Activated CD8-positive, alpha-beta memory T cell treated with anti-CD3 and anti-CD28 coated beads, Interleukin-2, amount 50 U/mL, for 1 hour (primary cell): ENCODE measurements around the gene TRIP12.

ENCODE experiments used
- DNase-seq: peaks from one replicate; pipeline ENCODE4 v3.0.0-alpha.2; 2020; ENCODE audit errors: extremely low read depth

Gene TRIP12

DNA sequence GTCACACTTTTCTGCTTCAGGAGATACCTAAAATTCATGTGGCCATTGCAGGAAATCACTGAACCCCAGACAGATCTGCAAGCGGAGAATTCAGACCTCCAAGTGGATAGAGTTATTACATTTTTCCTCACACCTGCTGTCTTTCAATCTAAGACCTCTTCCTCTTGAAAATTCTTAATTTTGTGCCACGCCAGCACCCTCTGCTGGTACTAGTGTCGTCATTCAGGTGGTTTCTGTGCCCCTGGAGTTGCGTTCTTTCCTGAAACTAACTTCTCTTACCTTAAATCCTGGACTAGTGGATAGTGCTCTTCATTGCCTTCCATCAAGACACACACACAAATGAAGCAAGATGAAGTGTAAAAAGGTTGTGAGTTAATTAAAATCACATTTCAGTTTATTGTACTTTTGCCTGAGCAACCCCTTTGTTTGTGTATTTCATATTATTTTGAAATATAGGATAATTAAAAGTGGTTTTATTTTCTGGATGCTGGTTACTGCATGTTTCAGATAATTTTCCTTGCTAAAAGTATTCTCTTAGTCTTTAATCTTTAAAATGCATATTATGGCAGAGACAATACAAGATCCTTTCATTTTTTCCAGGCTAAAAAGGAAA lies 205.8 kb downstream of the TRIP12 start:
- DNase-seq = no peak

DNA sequence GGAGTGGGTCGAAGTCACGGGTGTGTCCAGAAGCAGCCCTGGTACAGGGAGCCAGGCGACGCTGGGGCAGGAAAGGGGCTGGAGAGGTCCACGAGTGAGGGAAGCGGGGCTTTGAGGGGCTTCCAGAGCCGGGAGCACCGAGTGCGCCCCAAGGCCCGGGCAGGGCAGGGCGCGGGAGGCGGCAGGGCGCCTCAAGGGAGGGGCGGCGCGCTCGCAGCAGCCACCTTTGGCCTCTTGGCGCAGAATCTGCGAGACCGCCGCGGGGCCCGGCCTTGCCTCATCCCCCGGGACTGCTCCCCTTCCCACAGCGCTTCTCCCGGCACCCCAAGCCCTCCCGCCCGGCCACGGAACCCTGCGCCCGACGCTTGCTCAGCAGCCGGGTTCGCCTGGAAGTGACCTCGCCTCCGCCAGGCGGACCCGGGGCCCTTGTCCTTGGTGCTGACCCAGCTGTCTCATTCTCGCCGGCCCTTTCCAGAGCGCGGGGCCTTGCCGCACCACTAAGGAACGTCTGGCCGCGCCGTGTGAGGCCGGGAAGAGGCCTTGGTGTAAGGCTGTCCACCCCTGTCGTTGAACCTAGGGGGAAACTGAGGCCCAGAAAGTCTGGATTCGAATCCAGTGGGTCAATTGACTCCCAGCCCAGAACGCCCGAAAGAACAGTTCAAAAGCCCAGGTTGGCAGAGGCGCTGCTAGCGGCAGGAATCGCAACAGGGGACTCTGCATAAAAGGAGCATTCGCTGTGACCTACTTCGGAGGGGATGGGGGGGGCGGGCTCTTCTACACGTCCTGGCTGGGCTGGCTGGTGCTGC lies 206.9 kb downstream of the TRIP12 start:
- DNase-seq = no peak

DNA sequence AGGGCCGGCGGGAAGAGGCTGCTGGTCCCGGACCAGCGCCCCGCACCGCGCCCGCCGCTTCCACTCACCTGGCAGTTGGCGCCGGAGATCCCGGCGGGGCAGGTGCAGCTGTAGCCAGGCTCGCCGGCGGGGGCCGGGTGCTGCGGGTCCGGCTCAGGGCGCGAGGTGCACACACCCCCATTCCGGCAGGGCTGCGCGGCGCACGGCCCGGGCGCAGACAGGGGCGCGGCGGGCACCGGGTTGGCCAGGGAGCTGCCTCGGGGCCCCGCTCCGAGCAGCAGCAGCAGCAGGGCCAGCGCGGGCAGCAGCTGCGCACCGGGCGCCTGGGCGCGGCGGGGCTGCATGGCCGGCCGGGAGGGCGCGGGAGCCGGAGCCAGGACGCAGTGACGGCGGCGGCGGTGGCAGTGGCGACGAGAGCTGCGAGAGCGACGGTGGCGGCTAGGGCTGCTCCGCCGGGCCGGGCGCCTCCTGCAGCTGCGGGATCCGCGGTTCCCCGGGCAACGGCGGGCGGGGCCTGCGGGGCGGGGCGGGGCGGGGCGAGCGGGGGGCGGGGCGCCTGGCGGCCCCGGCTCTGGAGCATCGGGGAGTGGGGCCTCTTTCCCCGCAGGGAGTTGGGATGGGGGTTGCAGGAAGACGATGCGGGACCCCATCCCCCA lies 207.6 kb downstream of the TRIP12 start, which contains the start of gene DNER:
TSS of gene DNER (minus strand) at position 476 of the 656 bp plus-strand sequence. CDS start at position 344, 132 bp downstream.
- DNase-seq = no peak
